Right ventricle myocardium inferior (tissue), 1 donor: ENCODE results near the gene TGM1. TPM values are rescaled to one million over a fixed set of nuclear protein-coding genes. Genes with fewer than 3 reads are reported as not detected.

Experiments used
- ATAC-seq: fragments of 200-7000 bp; cut with Tn5 transposase; one replicate; pipeline ENCODE4 v1.9.1; 2020; ENCODE audit warnings: mild to moderate bottlenecking, moderate library complexity
- DNase-seq: peaks from one replicate; pipeline ENCODE4 v3.0.0; 2021; ENCODE audit errors: missing footprints
- intact Hi-C: fragments of 100-400 bp; cut with DNase I; formaldehyde crosslinking; loops from one replicate; pipeline ENCODE4 v1.11.0; 2022
- long read RNA-seq: library from polyadenylated mRNA; unstranded; transcript quantifications from one replicate; pipeline ENCODE4 v2.0.0, GENCODE V29; 2021
- total RNA-seq: library from RNA; stranded (reverse); fragmentation: NEBNext Ultra II Directional; extraction: Animal tissue kit (Norgen Biotek cat#: 25700); gene quantifications from one replicate; pipeline ENCODE4 v1.2.1, GENCODE V29; 2021
- donor health status: DM: no; HTN: yes; CAD: no; lungs with severe emphysema.

TGM1 gene
- 1.1 TPM for total RNA-seq
- long read RNA-seq, partial matches to known transcripts: 0 of 1 reads
- long read RNA-seq, other reads (novel, unspliced or antisense): 0 of 1 reads

- DNase-seq (no peak), ATAC-seq (no peak)
- intact Hi-C loops: no loop called here
Measured at GRCh38 chr14:24262821-24263733, at the start of gene TGM1. TGM1 (minus strand) TSS chr14:24263177; CDS start chr14:24262352, 825 bp downstream.

- DNase-seq (no peak), ATAC-seq (no peak)
- intact Hi-C loops: loop anchor here (1.0 kb wide), 1 partner anchor 124 kb away; no protein-coding TSS in a partner anchor
Measured at GRCh38 chr14:24311837-24312615, 49.0 kb upstream of the TGM1 start.

GRCh38 chr14:24310646-24311604, 47.9 kb upstream of the TGM1 start, which contains the start of gene LTB4R:
LTB4R (plus strand) TSS chr14:24311502; CDS start chr14:24315652, 4,150 bp downstream.
- DNase-seq: peak; percentile 87
- peak; percentile 87 for ATAC-seq
- intact Hi-C loops: loop anchor here (1.0 kb wide), 1 partner anchor 125 kb away; no protein-coding TSS in a partner anchor

DNA sequence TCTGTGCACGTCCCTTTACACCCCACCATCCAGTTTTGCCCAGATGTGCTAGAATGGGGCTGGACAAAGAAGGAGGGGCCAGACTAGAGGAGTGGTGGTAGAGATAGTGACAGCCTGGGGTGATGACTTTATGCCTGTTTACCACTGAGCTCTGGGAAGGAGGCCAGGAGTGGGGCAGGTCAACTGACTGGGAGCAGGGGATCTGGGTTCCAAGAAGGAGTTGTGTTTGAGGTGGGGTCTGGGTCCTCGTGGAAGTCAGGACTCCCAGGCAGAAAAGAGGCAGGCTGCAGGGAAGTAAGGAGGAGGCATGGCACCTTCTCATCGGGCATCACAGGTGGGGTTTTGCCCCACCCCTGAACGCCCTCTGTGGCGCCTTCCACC, 47.3 kb upstream of the TGM1 start:
- ATAC-seq (no peak), DNase-seq (no peak)
- intact Hi-C loops: no loop called here

DNA sequence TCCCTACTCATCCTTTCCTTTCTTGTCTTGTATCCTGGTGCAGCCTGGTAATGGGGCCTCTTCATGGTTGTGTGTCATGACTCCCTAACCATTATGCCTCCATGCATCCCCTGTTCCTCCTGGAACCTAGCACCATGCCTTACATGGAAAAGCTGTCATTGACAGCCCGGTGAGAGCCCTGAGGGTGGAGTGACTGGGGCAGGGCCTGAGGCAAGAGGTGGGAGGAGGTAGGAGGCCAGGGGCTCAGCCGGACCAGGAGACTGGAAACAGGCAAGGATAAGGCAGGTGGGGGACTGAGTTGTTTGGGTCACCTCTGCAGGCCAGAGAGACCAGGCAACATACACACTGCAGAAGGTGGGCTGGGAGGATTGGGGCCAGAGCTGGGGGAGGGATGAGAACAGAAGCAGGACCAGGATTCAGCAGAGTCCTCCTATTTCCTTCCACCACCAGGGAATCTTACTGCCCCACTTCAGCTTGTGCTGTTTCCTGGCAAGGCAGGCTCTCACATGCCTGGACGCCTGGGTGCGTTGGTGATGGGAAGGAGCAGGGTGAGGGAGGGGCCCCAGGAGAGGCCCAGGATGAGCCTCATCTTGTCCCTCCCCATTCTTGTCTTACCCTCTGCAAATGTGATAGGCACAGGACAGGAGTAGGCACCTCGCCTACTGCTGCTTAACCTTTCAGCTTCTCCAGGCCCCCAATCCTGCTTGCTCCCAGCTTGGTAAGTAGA, 46.7 kb upstream of the TGM1 start, which contains the start of gene LTB4R2:
Gene LTB4R2 (plus strand): TSS at position 603 of the 727 bp plus-strand sequence. CDS start 525 bp downstream, outside the sequence.
- no peak for ATAC-seq
- intact Hi-C loops: no loop called here
- DNase-seq: no peak

GRCh38 chr14:24308342-24309124, 45.6 kb upstream of the TGM1 start:
- intact Hi-C loops: no loop called here
- DNase-seq: no peak
- no peak for ATAC-seq

- intact Hi-C loops: no loop called here
- ATAC-seq (no peak), DNase-seq (no peak)
Measured at GRCh38 chr14:24307575-24308341, 44.8 kb upstream of the TGM1 start, which contains the start of gene CIDEB. CIDEB (minus strand) TSS chr14:24307977; CDS start chr14:24307858, 119 bp downstream.

- no peak for ATAC-seq
- intact Hi-C loops: no loop called here
- DNase-seq: no peak
Measured at GRCh38 chr14:24307156-24307574, 44.2 kb upstream of the TGM1 start.

GRCh38 chr14:24304019-24304387, 41.0 kb upstream of the TGM1 start:
- intact Hi-C loops: no loop called here
- DNase-seq (no peak), ATAC-seq (no peak)

DNA sequence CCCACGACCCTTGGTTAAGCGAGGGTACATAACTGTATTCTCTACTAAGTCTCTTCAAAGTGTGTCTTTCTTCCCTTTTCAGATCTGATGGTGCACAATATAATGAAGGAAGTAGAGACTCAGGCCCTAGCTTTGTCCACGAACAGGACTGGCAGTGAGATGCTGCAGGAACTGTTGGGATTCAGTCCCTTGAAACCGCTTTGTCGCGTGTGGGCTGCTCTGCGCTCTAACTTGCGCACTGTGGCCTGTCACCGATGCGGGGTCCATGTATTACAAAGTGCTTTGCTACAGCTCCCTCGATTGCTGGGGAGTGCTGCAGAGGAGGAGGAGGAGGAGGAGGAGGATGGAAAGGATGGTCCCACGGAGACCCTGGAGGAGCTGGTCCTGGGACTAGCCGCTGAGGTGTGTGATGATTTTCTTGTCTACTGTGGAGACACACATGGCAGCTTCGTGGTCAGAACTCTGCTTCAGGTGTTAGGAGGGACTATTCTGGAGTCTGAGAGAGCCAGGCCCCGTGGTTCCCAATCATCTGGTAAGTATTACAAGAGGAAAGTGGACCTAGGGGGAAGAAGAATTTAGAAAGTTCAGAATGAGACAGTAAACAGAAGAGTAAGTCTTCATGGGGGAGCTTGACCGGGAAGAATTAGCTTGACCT, 37.5 kb upstream of the TGM1 start:
- no peak for DNase-seq
- ATAC-seq: no peak
- intact Hi-C loops: no loop called here

DNA sequence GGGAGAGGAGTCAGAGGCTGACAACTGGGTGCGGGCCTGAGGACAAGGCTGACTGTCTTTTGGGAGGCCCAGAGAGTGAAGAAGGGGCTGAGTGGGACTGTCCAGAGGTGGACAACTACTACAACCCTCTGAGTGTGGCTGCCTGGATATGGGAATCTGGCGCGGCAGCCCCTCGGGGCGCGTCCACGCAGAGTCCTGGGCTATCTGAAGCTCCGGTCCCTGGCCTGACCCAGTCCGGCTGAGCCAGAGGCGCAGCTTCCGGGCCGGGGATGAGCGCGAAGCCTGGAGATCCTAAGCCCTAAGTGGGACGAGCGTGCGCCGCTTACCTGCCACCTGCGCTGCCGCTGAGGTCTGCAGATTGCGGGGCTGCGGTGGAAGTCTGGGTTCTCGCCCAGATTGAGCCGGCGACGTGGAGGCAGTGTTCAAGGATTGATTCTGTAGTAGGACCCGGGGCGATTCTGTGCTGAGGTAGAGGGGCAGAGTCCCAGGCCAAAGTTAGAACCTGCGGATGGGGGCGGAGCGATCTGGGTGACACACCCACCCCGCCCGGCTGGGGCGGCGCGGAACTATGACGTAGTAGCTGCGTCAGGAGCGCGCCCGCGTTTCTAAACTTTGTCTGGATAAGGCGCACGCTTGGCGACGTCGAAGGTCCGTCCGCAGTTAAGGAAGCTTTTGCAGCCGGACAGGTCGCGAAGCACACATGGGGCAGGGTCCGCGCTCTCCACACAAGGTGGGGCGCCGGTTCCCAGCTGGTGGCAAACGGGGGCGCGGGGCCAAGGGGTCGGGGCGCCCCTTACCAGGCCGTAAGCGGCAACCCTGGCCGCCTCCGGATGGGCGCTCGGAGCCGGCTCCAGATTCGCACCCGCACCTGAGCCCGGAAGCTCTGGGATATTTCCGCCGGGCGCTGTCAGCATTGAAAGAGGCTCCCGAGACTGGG, 36.5 kb upstream of the TGM1 start, which contains the start of the genes DHRS1 and NOP9:
Gene DHRS1 (minus strand): TSS at position 526 of the 937 bp plus-strand sequence. CDS start 674 bp downstream, outside the sequence.
Gene NOP9 (plus strand): TSS at position 596 of the 937 bp plus-strand sequence. CDS start 105 bp downstream, at position 701.
- DNase-seq: peak; percentile 96
- intact Hi-C loops: loop anchor here (2.0 to 5.0 kb wide), 2 partner anchors 27 to 112 kb away; partner anchors contain the start of gene IPO4
- peak; percentile 88 for ATAC-seq

DNA sequence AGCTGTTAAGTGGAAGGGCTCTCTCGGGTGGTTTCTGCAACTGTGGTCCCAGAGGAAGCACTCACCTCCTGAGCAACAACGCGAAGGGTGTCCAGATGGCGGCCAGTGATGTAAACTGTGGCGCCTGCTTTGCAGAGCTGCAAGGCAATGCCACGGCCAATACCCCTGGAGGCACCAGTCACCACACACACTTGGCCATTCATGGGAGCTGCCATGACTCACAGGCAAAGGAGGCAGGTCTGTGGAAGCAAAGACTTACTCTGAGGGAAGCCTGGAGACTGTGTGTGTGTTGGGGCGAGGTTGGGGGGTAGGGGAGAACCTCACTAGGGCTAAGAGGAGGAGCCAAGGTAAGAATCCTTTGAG, 35.9 kb upstream of the TGM1 start:
- ATAC-seq (no peak), DNase-seq (no peak)
- intact Hi-C loops: loop anchor here (2.0 to 5.0 kb wide), 2 partner anchors 26 to 112 kb away; partner anchors contain the start of gene IPO4

GRCh38 chr14:24297190-24297964, 34.4 kb upstream of the TGM1 start:
- ATAC-seq (peak; percentile 3), DNase-seq (no peak)
- intact Hi-C loops: loop anchor here (5.0 kb wide), 1 partner anchor 110 kb away; the partner anchor contains the start of gene IPO4
